Peyer's patch (tissue), 4 donors: ENCODE data around the gene TRIO.

ENCODE experiments used
- POLR2A ChIP-seq, 2 donors: fragments of 450-650 bp; IDR thresholded peaks; one replicate each; pipeline ENCODE4 v1.5.1; 2017; ENCODE audit warnings: antibody characterized with exemption in 2 of 2, mild to moderate bottlenecking in 2 of 2, moderate library complexity in 2 of 2
- TF ChIP-seq, protein P1 (sequence below), 6 experiments: fragments of 450-650 bp in 4 of 6; fragments of 200-600 bp in 2 of 6; sonication (generic) in 1 of 6; IDR thresholded peaks; one replicate each; pipeline ENCODE4 v1.5.1; 2017 to 2019; ENCODE audit warnings: antibody characterized with exemption in 6 of 6, mild to moderate bottlenecking in 3 of 6, moderate library complexity in 1 of 6

DNA sequence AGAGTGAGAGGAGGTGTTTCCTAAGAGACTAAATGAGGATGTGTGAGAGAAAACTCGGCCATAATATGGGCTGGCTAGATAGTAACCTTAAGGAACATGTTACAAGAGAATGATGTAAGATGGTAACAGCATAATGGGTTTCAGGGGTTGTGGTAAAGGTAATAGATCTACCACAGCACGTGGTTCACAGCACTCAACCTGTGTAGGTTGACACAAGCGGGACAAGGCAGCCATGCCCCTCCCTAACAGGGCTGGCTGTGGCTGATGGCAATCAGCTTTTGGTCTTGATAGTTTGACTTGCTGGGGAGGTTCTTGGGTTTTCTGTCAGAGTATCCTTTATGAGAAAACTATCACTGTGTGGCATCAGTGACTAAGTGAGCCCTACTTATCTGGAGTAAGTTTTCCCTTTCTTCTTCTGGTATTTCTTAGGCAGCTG, 138.6 kb downstream of the TRIO start:
- TF ChIP-seq POLR2A (IDR thresholded peaks at IDR 0.05): no peak
- TF ChIP-seq, protein P1, sequence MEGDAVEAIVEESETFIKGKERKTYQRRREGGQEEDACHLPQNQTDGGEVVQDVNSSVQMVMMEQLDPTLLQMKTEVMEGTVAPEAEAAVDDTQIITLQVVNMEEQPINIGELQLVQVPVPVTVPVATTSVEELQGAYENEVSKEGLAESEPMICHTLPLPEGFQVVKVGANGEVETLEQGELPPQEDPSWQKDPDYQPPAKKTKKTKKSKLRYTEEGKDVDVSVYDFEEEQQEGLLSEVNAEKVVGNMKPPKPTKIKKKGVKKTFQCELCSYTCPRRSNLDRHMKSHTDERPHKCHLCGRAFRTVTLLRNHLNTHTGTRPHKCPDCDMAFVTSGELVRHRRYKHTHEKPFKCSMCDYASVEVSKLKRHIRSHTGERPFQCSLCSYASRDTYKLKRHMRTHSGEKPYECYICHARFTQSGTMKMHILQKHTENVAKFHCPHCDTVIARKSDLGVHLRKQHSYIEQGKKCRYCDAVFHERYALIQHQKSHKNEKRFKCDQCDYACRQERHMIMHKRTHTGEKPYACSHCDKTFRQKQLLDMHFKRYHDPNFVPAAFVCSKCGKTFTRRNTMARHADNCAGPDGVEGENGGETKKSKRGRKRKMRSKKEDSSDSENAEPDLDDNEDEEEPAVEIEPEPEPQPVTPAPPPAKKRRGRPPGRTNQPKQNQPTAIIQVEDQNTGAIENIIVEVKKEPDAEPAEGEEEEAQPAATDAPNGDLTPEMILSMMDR (IDR thresholded peaks at IDR 0.05): no peak
